ENCODE measurements around the gene TRNAU1AP. TPM values are rescaled to one million over a fixed set of nuclear protein-coding genes. Genes with fewer than 3 reads are reported as not detected.

Gene TRNAU1AP
- total RNA-seq (2021) (31.7 and 43.0 TPM in 2 replicates), Bru-seq, nascent RNA (percentile 65 among the genes with signal in this experiment), BruChase-seq, experiment 1, labeled RNA remaining after a 2-hour chase (percentile 77 among the genes with signal in this experiment), BruChase-seq, experiment 2, labeled RNA remaining after a 6-hour chase (percentile 64 among the genes with signal in this experiment)
- long read RNA-seq, transcript TRNAU1AP-201 (9 exons, 1,799 nt): major isoform, 17 of 41 reads
- long read RNA-seq, partial matches to known transcripts: 2 of 41 reads
- long read RNA-seq, other reads (novel, unspliced or antisense): 20 of 41 reads

DNA sequence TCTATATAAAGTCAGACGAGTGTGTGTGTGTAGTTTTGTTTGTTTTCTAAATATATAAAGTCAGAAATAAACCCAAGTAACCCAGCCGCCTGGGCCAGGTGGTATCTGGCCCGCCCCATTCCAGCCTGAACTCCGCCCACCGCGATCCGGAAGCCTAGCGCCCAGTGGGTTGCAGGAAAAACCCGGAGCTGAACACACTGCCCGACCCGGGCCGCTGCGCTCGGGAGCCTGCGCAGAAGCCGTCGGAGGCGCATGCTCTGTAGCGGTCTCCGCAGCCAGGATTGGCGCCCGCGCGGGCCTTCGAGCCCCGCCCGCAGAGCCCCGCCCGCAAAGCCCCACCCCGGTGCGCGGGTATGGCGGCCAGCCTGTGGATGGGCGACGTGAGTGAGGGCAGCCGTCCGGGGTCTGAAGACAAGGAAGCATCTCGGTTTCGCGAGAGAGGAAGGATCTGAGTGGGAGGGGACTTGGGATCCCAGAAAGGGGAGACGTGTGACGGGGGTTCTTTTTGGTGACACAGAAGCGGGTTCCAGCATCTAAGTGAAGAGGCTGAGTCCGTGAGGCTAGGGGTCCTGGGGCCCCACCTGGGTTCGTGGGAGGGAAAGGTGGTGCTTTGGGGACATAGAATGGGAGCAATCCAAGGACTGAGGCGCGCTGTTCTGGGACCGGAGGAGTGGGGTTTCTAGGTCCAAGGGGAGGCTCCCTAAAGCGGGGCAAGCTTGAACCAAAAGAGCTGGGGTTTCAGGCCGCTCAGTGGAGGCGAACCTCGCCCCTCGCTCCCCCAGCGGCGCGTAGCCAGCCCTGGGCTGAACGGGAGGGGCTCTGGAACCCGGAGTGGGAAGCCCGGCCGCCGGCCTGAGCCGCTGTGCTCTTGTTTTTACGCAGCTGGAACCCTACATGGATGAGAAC is at the start of gene TRNAU1AP:
TRNAU1AP (plus strand) TSS at position 328 of the 906 bp plus-strand sequence; CDS start at position 354, 26 bp downstream.
- H2AFZ ChIP-seq: peak within 1 kb of the TSS; percentile 92
- intact Hi-C loops (cut with micrococcal nuclease; ENCODE audit: unreplicated experiment): loop anchor here (2.0 to 5.0 kb wide), 3 partner anchors 26 to 49 kb away; no protein-coding TSS in a partner anchor
- H3K27me3 ChIP-seq (ENCODE audit: insufficient read depth, low read depth): no peaks in the 10 kb centered on the region
- no peaks in the 10 kb centered on the region for H4K20me1 ChIP-seq (ENCODE audit: insufficient read depth)
- no peak for TF ChIP-seq EZH2 (IDR thresholded peaks at IDR 0.05; ENCODE audit: low read depth)
- TF ChIP-seq CTCF (conservative IDR thresholded peaks at IDR 0.05): no peak
- peaks cover 6% of the 10 kb centered on the region for H3K4me1 ChIP-seq (replicated peaks; ENCODE audit: insufficient read depth)
- H3K9me3 ChIP-seq (ENCODE audit: insufficient read depth, low read depth): no peaks in the 10 kb centered on the region
- ChIA-PET POLR2A (ENCODE audit: unreplicated experiment) (interaction anchor here (0.6 to 0.9 kb wide), 3 partner anchors 29 to 1137 kb away, joined by 5 to 7 read pairs (median 6); no protein-coding TSS in a partner anchor), CTCF (no interaction called here)
- peaks cover 10% of the 10 kb centered on the region; the same call in 1 of the 2 replicates for H3F3A ChIP-seq (ENCODE audit: insufficient read depth, low read depth)
- DNase-seq: peak; percentile 82 to 97
- H3K9me2 ChIP-seq (ENCODE audit: insufficient read depth): no peaks in the 10 kb centered on the region
- H3K4me2 ChIP-seq: peak within 1 kb of the TSS; percentile 85
- peak within 1 kb of the TSS; percentile 63 for H3K4me3 ChIP-seq
- peak within 1 kb of the TSS; percentile 62 for H3K27ac ChIP-seq
- no peaks in the 10 kb centered on the region for H3K36me3 ChIP-seq (ENCODE audit: low read depth)
- BruUV-seq (replicated peaks): TSS peak; percentile 41
- H3K79me2 ChIP-seq (ENCODE audit: low read depth): peaks cover 9% of the 10 kb centered on the region; the same call in 1 of the 2 replicates

DNA sequence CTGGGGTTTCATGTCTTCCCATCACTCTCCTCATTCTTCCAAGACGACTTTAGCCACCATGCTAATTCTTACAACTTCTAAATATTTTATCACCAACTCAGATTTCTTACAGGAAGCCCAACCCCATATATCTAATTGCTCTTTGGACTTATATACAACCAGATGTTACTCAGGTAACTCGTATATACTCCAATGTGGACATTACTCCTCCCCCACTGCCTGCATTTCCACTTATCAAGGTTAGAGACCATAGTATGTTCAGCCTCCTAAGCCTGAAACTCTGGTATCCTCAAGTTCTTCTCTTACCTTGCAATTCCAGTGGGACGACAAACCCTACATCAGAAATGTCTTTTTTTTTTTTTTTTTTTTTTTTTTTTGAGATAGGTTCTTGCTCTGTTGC is 49.8 kb upstream of the TRNAU1AP start:
- POLR2A ChIA-PET (ENCODE audit: unreplicated experiment): no interaction called here
- no peak overlapping the region for H3K4me2 ChIP-seq

More for the DNA sequence above, 49.8 kb upstream of the TRNAU1AP start:
- peaks cover 22% of the 10 kb centered on the region for H3K79me2 ChIP-seq (ENCODE audit: low read depth)
- H3K27ac ChIP-seq: no peak overlapping the region
- H3K27me3 ChIP-seq (ENCODE audit: insufficient read depth, low read depth): 0 out of 2 replicates have a peak, but pooled peaks cover 3% of the 10 kb centered on the region
- H3K4me1 ChIP-seq (replicated peaks; ENCODE audit: insufficient read depth): peaks cover 14% of the 10 kb centered on the region
- H4K20me1 ChIP-seq (ENCODE audit: insufficient read depth): no peaks in the 10 kb centered on the region
- no peak overlapping the region for H3K4me3 ChIP-seq
- peaks cover 54% of the 10 kb centered on the region for H3F3A ChIP-seq (ENCODE audit: insufficient read depth, low read depth)
- H3K36me3 ChIP-seq (ENCODE audit: low read depth): peaks cover 20% of the 10 kb centered on the region
- H3K9me2 ChIP-seq (ENCODE audit: insufficient read depth): no peaks in the 10 kb centered on the region
- CTCF ChIA-PET: no interaction called here
- no peak overlapping the region for H2AFZ ChIP-seq
- BruUV-seq (replicated peaks): no TSS peak
- TF ChIP-seq EZH2 (IDR thresholded peaks at IDR 0.05; ENCODE audit: low read depth): no peak
- no peak for TF ChIP-seq CTCF (conservative IDR thresholded peaks at IDR 0.05)
- no peaks in the 10 kb centered on the region for H3K9me3 ChIP-seq (ENCODE audit: insufficient read depth, low read depth)
- intact Hi-C loops (cut with micrococcal nuclease; ENCODE audit: unreplicated experiment): no loop called here
- no peak for DNase-seq

Data from PC-9 (cell line).